COLO668 (cell line): ENCODE results near the gene EXOSC1.
A peak's percentile ranks its signal among the peaks of the same experiment; 100 is the strongest.
"Not testable (repeated sequence)": the region's sequence is repeated elsewhere in the genome, so short reads cannot be mapped to it uniquely, and the experiment has no call there.

Experiments used
- DNase-seq: peaks from one replicate; lab custom pipeline; 2025; ENCODE audit not compliant: unreplicated experiment; lab: John Stamatoyannopoulos, UW

Gene EXOSC1

GRCh38 chr10:97445722-97446639, at the start of gene EXOSC1, which contains the start of gene ZDHHC16:
Gene EXOSC1 (minus strand): TSS chr10:97446006. CDS start chr10:97445985, 21 bp downstream.
Gene ZDHHC16 (plus strand): TSS chr10:97446175. CDS start chr10:97451676, 5,501 bp downstream.
- peak; percentile 81 for DNase-seq

DNA sequence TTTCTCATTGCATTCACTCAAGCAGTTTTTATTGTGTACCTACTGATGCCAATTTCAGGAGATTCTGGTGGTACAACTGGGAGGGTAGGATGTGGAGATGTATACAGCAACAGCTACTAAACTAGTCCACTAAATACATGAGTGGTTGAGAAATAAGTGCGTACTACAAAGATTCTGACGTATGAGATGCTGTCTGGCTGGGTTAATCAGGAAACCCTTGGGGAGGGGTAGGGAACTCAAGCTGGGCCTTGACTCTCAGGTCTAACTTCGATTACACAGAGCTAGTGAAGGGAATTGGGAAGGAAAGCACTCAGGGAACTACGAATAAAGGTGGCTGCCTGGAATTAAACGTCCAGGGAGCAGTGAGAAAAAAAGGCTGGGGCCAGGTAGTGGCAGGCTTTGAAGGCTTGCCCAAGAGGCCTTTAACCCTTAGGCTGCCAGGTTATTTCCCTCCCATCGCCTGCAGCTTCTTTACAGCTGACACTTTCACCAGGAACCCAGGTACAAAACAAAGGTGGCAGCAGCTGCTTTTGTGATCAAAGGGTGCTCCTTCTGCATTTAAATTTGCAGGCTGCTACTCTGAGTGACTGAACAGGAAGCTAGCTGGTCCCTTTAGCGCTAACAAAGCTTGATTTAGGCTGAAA, 49.2 kb upstream of the EXOSC1 start:
- DNase-seq: peak; percentile 4

DNA sequence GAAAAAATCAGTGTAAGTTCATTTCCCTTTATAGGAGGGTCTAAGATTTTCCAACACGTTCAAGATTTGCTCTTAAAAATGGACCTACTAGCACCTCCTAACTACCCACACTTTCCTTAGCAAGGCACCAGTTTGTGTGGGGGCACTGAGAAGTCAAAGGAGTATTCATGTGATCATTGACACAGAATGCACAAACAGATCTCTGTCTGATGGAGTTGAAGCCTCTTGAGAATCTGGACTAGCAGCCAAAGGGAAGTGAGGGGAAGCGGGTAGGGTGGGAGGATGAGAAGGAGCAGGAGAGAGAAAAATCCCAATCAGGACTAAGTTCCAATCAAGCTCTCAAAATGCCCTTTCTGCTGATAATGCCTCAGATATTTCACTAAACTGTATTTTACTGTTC, 48.3 kb upstream of the EXOSC1 start:
- no peak for DNase-seq

- DNase-seq: no peak
Observed at GRCh38 chr10:97490592-97490991, 44.8 kb upstream of the EXOSC1 start.

- no peak for DNase-seq
Observed at GRCh38 chr10:97485647-97486281, 40.0 kb upstream of the EXOSC1 start.

- DNase-seq: no peak
Observed at GRCh38 chr10:97483921-97484320, 38.1 kb upstream of the EXOSC1 start.

DNA sequence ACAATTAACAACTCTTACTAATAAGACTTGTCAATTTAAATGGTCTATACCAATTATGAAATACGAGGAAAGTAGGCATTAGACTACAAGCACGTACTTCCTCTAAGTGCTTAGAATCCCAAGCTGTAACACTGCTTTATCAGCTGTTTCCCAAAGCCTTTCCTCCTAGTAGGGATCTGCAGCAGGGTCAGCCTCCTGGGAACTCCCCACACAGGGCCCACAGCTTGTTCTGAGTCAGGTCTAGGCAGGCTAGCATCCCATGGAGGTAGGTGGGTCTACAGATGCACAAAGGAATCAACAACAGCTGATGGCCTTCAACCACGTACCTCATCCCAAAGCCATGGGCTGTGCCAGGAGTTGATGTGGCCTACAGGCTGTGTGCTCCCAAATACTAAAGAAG, 37.7 kb upstream of the EXOSC1 start:
- DNase-seq: no peak

GRCh38 chr10:97482381-97482780, 36.6 kb upstream of the EXOSC1 start:
- DNase-seq: no peak

DNA sequence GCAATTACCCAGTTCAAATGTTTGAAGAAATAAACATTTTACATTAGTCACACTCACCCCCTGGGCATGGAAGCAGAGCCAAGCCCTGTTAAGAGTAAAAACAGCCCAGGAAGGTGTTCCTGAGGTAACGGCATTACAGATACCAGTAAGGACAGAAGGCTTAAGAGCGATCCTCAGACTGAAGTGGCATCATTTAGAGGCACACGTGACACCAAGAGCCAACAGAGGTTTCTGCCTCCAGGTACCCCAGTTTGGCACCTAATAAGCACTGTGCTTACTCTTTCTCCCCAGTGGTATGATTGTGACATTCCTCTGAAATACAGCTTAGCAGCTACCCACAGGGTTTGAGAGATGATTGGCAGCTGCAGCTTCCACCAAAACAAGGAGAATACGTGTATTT, 35.3 kb upstream of the EXOSC1 start:
- DNase-seq: no peak

DNA sequence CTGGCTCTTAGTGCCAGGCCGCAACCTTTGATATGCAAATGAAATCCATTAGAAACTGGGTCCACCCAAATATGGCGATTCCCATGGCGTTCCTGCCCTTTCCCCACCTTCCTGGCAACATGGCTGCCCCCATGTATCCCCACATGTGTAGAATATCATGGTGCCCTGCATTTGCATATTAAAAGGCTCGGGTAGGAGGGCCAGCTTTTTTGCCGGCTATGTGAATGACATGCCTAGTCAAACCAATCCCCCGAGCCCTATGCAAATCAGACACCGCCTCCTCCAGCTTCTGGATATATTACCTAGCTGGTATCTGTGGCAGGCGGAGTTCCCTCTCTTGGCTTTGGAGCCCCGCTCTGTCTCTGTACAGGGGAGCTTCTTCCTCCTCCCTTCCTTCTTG, 34.1 kb upstream of the EXOSC1 start:
- no peak for DNase-seq

GRCh38 chr10:97479410-97479809, 33.6 kb upstream of the EXOSC1 start:
- not testable (repeated sequence) for DNase-seq

GRCh38 chr10:97475936-97476594, 30.3 kb upstream of the EXOSC1 start:
- DNase-seq: no peak

DNA sequence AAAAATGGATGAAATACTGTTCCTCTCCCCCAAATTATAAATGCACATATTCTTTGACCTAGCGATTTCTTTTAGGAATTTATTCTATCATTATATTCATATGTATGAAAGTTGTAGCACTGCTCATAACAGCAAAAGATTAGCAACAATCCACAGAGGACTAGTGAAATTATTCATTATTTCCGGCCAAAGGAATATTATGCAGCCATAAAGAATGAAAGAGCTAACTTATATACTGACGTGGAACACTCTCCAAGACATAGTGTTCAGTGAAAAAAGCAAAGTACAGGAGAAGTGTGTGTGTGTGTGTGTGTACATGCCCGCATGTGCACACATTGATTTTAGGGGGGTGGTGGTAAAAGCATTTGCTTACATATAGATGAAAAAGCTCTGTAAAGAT, 29.1 kb upstream of the EXOSC1 start:
- DNase-seq: no peak

DNA sequence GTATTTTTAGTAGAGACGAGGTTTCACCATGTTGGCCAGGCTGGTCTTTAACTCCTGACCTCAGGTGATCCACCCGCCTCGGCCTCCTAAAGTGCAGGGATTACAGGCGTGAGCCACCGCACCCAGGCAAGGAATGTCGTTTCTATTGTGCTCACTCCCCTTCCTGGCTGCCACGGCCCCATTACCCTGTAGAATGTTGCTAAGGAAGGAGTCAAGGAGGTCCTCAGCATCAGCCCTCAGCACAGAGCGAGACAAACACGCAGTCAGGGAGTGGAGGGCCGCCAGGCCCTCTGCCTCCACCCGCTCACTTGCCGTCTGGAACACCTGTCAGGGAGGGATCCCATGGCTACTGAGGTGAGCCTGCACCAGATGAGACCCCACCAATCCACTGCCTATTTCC, 23.0 kb upstream of the EXOSC1 start:
- not testable (repeated sequence) for DNase-seq

DNA sequence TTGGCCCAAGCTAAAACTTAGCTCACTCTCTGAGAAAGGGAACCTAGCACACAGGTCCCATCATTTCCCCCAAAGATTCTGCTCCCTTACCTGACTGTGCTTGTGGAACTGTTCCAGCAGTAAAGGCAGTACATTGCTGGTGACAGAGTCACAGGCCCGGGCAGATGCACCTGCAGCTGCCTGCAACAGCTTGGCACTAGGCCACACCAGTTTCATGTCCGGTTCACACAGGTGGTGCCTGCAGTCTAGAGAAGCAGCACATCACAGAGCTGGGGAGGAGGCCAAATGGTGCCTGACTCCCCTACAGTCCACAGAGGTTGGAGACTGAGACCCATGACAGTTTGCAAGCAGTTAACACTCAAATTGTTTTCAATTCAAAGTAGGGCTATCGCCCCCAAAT, 22.4 kb upstream of the EXOSC1 start:
- peak; percentile 8 for DNase-seq

DNA sequence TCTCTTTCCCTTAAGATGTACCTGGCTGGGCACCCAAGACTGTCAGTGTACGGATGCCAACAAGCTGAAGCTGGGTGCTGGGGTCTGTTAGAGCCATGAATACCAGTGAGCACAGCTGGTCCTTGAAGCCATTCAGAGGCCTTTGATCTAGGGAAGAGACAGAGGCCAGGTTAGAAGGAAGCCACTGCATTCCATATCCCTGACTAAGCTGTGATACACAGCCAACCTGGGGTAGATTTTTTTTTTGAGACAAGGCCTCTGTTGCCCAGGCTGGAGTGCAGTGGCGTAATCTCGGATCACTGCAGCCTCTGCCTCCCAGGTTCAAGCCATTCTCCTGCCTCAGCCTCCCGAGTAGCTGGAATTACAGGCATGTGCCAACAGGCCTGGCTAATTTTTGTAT, 20.9 kb upstream of the EXOSC1 start:
- no peak for DNase-seq

- no peak for DNase-seq
Observed at GRCh38 chr10:97465982-97466381, 20.2 kb upstream of the EXOSC1 start.

DNA sequence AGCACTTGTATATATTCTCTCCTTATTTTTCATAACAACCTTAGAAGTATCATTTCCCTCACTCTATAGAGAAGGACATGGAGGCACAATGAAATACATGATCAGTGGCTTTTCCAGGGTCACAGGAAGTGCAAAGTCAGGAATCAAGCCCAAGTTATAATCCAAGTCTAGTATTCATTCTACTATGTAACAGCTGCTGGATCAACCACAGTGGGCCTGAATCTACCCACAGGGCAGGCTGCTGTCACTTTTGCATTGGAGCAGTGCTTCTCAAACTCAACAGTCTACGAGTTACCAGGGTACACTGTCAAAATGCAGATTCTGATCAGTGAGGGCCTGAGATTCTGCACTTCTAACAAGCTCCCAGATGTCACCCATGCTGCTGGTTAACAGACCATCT, 18.4 kb upstream of the EXOSC1 start:
- no peak for DNase-seq

- DNase-seq: peak; percentile 31
Observed at GRCh38 chr10:97463363-97464132, 17.7 kb upstream of the EXOSC1 start.

- DNase-seq: no peak
Observed at GRCh38 chr10:97462309-97462708, 16.5 kb upstream of the EXOSC1 start.
